OCI-LY1 (cell line): ENCODE data around the gene FANK1.
"Not testable (repeated sequence)": the region's sequence is repeated elsewhere in the genome, so short reads cannot be mapped to it uniquely, and the experiment has no call there.

Experiments
- EZH2 ChIP-seq: fragments of 200-600 bp; sonication (generic), shearing (Covaris generic); IDR thresholded peaks from 2 replicates; pipeline ENCODE4 v1.8.0; 2017; ENCODE audit warnings: borderline replicate concordance, mixed run types, mild to moderate bottlenecking, antibody characterized with exemption, low read length, moderate library complexity, mixed read lengths
- TF ChIP-seq, protein P1 (sequence below): fragments of 200-600 bp; sonication (generic), shearing (Covaris generic); IDR thresholded peaks from 2 replicates; pipeline ENCODE4 v1.5.1; 2017; ENCODE audit warnings: mild to moderate bottlenecking, antibody characterized with exemption, low read length, moderate library complexity, mixed read lengths

GRCh38 chr10:125903135-125903640, 6.8 kb downstream of the FANK1 start:
- TF ChIP-seq, protein P1, sequence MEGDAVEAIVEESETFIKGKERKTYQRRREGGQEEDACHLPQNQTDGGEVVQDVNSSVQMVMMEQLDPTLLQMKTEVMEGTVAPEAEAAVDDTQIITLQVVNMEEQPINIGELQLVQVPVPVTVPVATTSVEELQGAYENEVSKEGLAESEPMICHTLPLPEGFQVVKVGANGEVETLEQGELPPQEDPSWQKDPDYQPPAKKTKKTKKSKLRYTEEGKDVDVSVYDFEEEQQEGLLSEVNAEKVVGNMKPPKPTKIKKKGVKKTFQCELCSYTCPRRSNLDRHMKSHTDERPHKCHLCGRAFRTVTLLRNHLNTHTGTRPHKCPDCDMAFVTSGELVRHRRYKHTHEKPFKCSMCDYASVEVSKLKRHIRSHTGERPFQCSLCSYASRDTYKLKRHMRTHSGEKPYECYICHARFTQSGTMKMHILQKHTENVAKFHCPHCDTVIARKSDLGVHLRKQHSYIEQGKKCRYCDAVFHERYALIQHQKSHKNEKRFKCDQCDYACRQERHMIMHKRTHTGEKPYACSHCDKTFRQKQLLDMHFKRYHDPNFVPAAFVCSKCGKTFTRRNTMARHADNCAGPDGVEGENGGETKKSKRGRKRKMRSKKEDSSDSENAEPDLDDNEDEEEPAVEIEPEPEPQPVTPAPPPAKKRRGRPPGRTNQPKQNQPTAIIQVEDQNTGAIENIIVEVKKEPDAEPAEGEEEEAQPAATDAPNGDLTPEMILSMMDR, result not testable (repeated sequence)
- not testable (repeated sequence) for TF ChIP-seq EZH2
